SK-N-SH treated with all-trans-retinoic acid at 6 μM for 48 hours (cell line): ENCODE measurements around the gene BRF1.

Experiments used
- ATAC-seq: fragments of 200-7000 bp; cut with Tn5 transposase; 3 replicates; pipeline ENCODE4 v1.9.1; 2020; ENCODE audit warnings: mild to moderate bottlenecking, moderate library complexity
- ARNTL ChIP-seq: fragments of 450-650 bp; formaldehyde crosslinking; IDR thresholded peaks from 2 replicates; pipeline ENCODE4 v1.5.0; 2020; ENCODE audit warnings: low read depth, mild to moderate bottlenecking, moderate library complexity, borderline replicate concordance
- BACH2 ChIP-seq: fragments of 250-450 bp; sonication (Bioruptor Pico); IDR thresholded peaks from 2 replicates; pipeline ENCODE4 v1.9.0; 2021; ENCODE audit warnings: mild to moderate bottlenecking, borderline replicate concordance
- CREB5 ChIP-seq: fragments of 250-450 bp; sonication (Bioruptor Pico); IDR thresholded peaks from 2 replicates; pipeline ENCODE4 v1.5.1; 2020; ENCODE audit warnings: low read depth, mild to moderate bottlenecking, moderate library complexity
- CSDC2 ChIP-seq: fragments of 250-450 bp; sonication (Bioruptor Pico); IDR thresholded peaks from 2 replicates; pipeline ENCODE4 v1.5.0; 2020; ENCODE audit warnings: mild to moderate bottlenecking, moderate library complexity
- CSRNP3 ChIP-seq: fragments of 250-450 bp; sonication (Bioruptor Pico); IDR thresholded peaks from 2 replicates; pipeline ENCODE4 v1.5.1; 2021; ENCODE audit warnings: mild to moderate bottlenecking, moderate library complexity
- ESRRG ChIP-seq: fragments of 250-450 bp; sonication (Bioruptor Pico); IDR thresholded peaks from 2 replicates; pipeline ENCODE4 v1.6.1; 2021; ENCODE audit warnings: mild to moderate bottlenecking
- GLIS3 ChIP-seq: fragments of 250-450 bp; sonication (Bioruptor Pico); IDR thresholded peaks from 2 replicates; pipeline ENCODE4 v1.5.0; 2020; ENCODE audit warnings: mild to moderate bottlenecking, moderate library complexity
- ISL1 ChIP-seq: fragments of 250-450 bp; sonication (Bioruptor Pico); IDR thresholded peaks from 2 replicates; pipeline ENCODE4 v2.1.2; 2022; ENCODE audit warnings: mild to moderate bottlenecking, moderate library complexity
- OSR1 ChIP-seq: fragments of 250-450 bp; sonication (Bioruptor Pico); IDR thresholded peaks from 2 replicates; pipeline ENCODE4 v1.8.0; 2022; ENCODE audit warnings: moderate library complexity, mild to moderate bottlenecking, inconsistent platforms
- POU6F1 ChIP-seq: fragments of 250-450 bp; sonication (Bioruptor Pico); IDR thresholded peaks from 2 replicates; pipeline ENCODE4 v1.8.0; 2021; ENCODE audit warnings: low read depth, mild to moderate bottlenecking, moderate library complexity, borderline replicate concordance
- PPARA ChIP-seq: fragments of 250-450 bp; sonication (Bioruptor Pico); IDR thresholded peaks from 2 replicates; pipeline ENCODE4 v1.5.0; 2020; ENCODE audit warnings: mild to moderate bottlenecking, borderline replicate concordance
- RARB ChIP-seq: fragments of 250-450 bp; sonication (Bioruptor Pico); IDR thresholded peaks from 2 replicates; pipeline ENCODE4 v1.8.0; 2021; ENCODE audit warnings: mild to moderate bottlenecking, moderate library complexity
- SNAI2 ChIP-seq: fragments of 250-450 bp; sonication (Bioruptor Pico); IDR thresholded peaks from 2 replicates; pipeline ENCODE4 v1.5.0; 2020; ENCODE audit warnings: mild to moderate bottlenecking, moderate library complexity
- TCF4 ChIP-seq: fragments of 250-450 bp; sonication (Bioruptor Pico); IDR thresholded peaks from 2 replicates; pipeline ENCODE4 v1.8.0; 2021; ENCODE audit warnings: mild to moderate bottlenecking, moderate library complexity, borderline replicate concordance
- TOX ChIP-seq: fragments of 250-450 bp; sonication (Bioruptor Pico); IDR thresholded peaks from 2 replicates; pipeline ENCODE4 v1.8.0; 2021; ENCODE audit warnings: mild to moderate bottlenecking, moderate library complexity, borderline replicate concordance
- TSHZ2 ChIP-seq: fragments of 250-450 bp; sonication (Bioruptor Pico); IDR thresholded peaks from 2 replicates; pipeline ENCODE4 v1.5.0; 2020; ENCODE audit warnings: mild to moderate bottlenecking, moderate library complexity
- ZC3H10 ChIP-seq: fragments of 250-450 bp; sonication (Bioruptor Pico); IDR thresholded peaks from 2 replicates; pipeline ENCODE4 v1.5.1; 2021; ENCODE audit warnings: mild to moderate bottlenecking, moderate library complexity
- ZFP3 ChIP-seq: fragments of 250-450 bp; sonication (Bioruptor Pico); IDR thresholded peaks from 2 replicates; pipeline ENCODE4 v1.5.0; 2020; ENCODE audit warnings: mild to moderate bottlenecking, moderate library complexity
- ZFP30 ChIP-seq: fragments of 450-650 bp; formaldehyde crosslinking; IDR thresholded peaks from 2 replicates; pipeline ENCODE4 v1.5.0; 2022; ENCODE audit warnings: mild to moderate bottlenecking, moderate library complexity
- ZNF565 ChIP-seq: fragments of 450-650 bp; formaldehyde crosslinking; conservative IDR thresholded peaks from 2 replicates; pipeline ENCODE4 v1.5.0; 2020; ENCODE audit warnings: low read depth, mild to moderate bottlenecking, moderate library complexity
- ZNF70 ChIP-seq: fragments of 450-650 bp; formaldehyde crosslinking; IDR thresholded peaks from 2 replicates; pipeline ENCODE4 v1.5.0; 2020; ENCODE audit warnings: mild to moderate bottlenecking, moderate library complexity
- ZNF8 ChIP-seq: fragments of 450-650 bp; formaldehyde crosslinking; IDR thresholded peaks from 2 replicates; pipeline ENCODE4 v1.5.0; 2020; ENCODE audit warnings: mild to moderate bottlenecking, moderate library complexity

Gene BRF1

GRCh38 chr14:105162669-105162979 lies 138.2 kb downstream of the BRF1 start:
- no peak for ATAC-seq
- TF ChIP-seq GLIS3 (CRISPR knock-in tag) (no peak), TCF4 (CRISPR knock-in tag) (no peak), ESRRG (CRISPR knock-in tag) (no peak), TOX (CRISPR knock-in tag) (no peak), ZNF565 (CRISPR knock-in tag) (no peak), CSDC2 (CRISPR knock-in tag) (no peak)

GRCh38 chr14:105161964-105162668 lies 138.7 kb downstream of the BRF1 start:
- TF ChIP-seq ZC3H10 (CRISPR knock-in tag) (no peak), CREB5 (CRISPR knock-in tag) (no peak), GLIS3 (CRISPR knock-in tag) (no peak), ZNF70 (CRISPR knock-in tag) (no peak), ZNF565 (CRISPR knock-in tag) (no peak), OSR1 (CRISPR knock-in tag) (no peak), ZNF8 (no peak), TSHZ2 (CRISPR knock-in tag) (no peak), ARNTL (CRISPR knock-in tag) (no peak), TOX (CRISPR knock-in tag) (no peak), ISL1 (CRISPR knock-in tag) (no peak), SNAI2 (CRISPR knock-in tag) (no peak), TCF4 (CRISPR knock-in tag) (no peak), ZFP3 (CRISPR knock-in tag) (no peak), BACH2 (no peak)

GRCh38 chr14:105161309-105161708 lies 139.5 kb downstream of the BRF1 start:
- no peak for ATAC-seq
- TF ChIP-seq ZNF565 (CRISPR knock-in tag) (no peak), ARNTL (CRISPR knock-in tag) (no peak), ZNF70 (CRISPR knock-in tag) (no peak), RARB (CRISPR knock-in tag) (no peak), TSHZ2 (CRISPR knock-in tag) (no peak)

More at GRCh38 chr14:105161964-105162668, 138.7 kb downstream of the BRF1 start:
- no peak for ATAC-seq

- no peak for ATAC-seq
- no peak for TF ChIP-seq TCF4 (CRISPR knock-in tag)
- no peak for TF ChIP-seq POU6F1
- TF ChIP-seq PPARA (CRISPR knock-in tag), result no peak
- TF ChIP-seq ZC3H10 (CRISPR knock-in tag), result no peak
- TF ChIP-seq ISL1 (CRISPR knock-in tag), result no peak
- no peak for TF ChIP-seq RARB (CRISPR knock-in tag)
- no peak for TF ChIP-seq ZNF565 (CRISPR knock-in tag)
- TF ChIP-seq ZFP30, result no peak
- no peak for TF ChIP-seq BACH2
- TF ChIP-seq ARNTL (CRISPR knock-in tag), result no peak
- no peak for TF ChIP-seq GLIS3 (CRISPR knock-in tag)
- no peak for TF ChIP-seq ZNF70 (CRISPR knock-in tag)
- no peak for TF ChIP-seq ZFP3 (CRISPR knock-in tag)
- TF ChIP-seq SNAI2 (CRISPR knock-in tag), result no peak
- no peak for TF ChIP-seq CREB5 (CRISPR knock-in tag)
- TF ChIP-seq CSRNP3 (CRISPR knock-in tag), result no peak
These were observed 140.0 kb downstream of the BRF1 start for GRCh38 chr14:105160776-105161175.
